H1 (cell line): Measurements from ENCODE around the gene S100A16. TPM values are rescaled to one million over a fixed set of nuclear protein-coding genes. Genes with fewer than 3 reads are reported as not detected.

ENCODE experiments used
- CTCF ChIA-PET: fragments of 300-600 bp; sonication (Branson Sonifier 250); formaldehyde crosslinking; loops from one replicate; lab custom pipeline; 2021; ENCODE audit not compliant: partially characterized antibody; lab: Charles Lee
- POLR2A ChIA-PET: fragments of 300-600 bp; sonication (Branson Sonifier 250); formaldehyde crosslinking; loops from one replicate; lab custom pipeline; 2021; ENCODE audit warnings: inconsistent platforms; ENCODE audit not compliant: partially characterized antibody; lab: Charles Lee
- DNase-seq, 2 experiments: peaks; one replicate each; pipeline versions ENCODE4 v3.0.0 to v3.0.0-alpha.2; 2010 to 2022; ENCODE audit warnings: low spot score in 2 of 2, low read depth in 1 of 2, mixed read lengths in 1 of 2
- FAIRE-seq: peaks from 2 replicates; lab custom pipeline; 2011; peaks lifted over from hg19 to GRCh38; lab: Jason Lieb, UNC
- H2AFZ ChIP-seq: 2 replicates; pipeline ENCODE4 v1.8.1; 2012; ENCODE audit warnings: low read length, inconsistent platforms
- H2AK5ac ChIP-seq: 2 replicates; pipeline ENCODE4 v1.6.1; 2013; ENCODE audit warnings: low read depth, low read length
- H2BK120ac ChIP-seq: replicated peaks from 2 replicates; pipeline ENCODE3; 2013; ENCODE audit warnings: low read depth, low read length, inconsistent platforms
- H2BK12ac ChIP-seq: 2 replicates; pipeline ENCODE4 v1.6.1; 2013; ENCODE audit warnings: low read depth, low read length
- H2BK15ac ChIP-seq: 2 replicates; pipeline ENCODE4 v1.6.1; 2013; ENCODE audit warnings: low read length
- H2BK20ac ChIP-seq: 2 replicates; pipeline ENCODE4 v1.6.1; 2013; ENCODE audit warnings: low read length
- H2BK5ac ChIP-seq: 2 replicates; pipeline ENCODE4 v1.6.1; 2013; ENCODE audit warnings: low read depth, low read length
- H3K14ac ChIP-seq: 2 replicates; pipeline ENCODE4 v1.6.1; 2013; ENCODE audit warnings: inconsistent platforms; ENCODE audit not compliant: insufficient read length
- H3K18ac ChIP-seq: 2 replicates; pipeline ENCODE4 v1.6.1; 2013; ENCODE audit warnings: low read length; ENCODE audit errors: extremely low read depth
- H3K23ac ChIP-seq: 2 replicates; pipeline ENCODE4 v1.6.1; 2013; ENCODE audit warnings: inconsistent platforms; ENCODE audit not compliant: insufficient read length
- H3K23me2 ChIP-seq: 2 replicates; pipeline ENCODE4 v1.6.1; 2013; ENCODE audit warnings: low read depth, low read length
- H3K27ac ChIP-seq: 2 replicates; pipeline ENCODE4 v1.6.1; 2011; ENCODE audit warnings: low read depth, low read length, inconsistent platforms
- H3K27me3 ChIP-seq, 4 experiments: replicated peaks in 1 of 4; 1 replicate in 1 of 4; 2 replicates in 3 of 4; pipeline versions ENCODE4 v1.6.1 to v1.8.1; 2011 to 2013; ENCODE audit warnings: low read length in 3 of 4, mild to moderate bottlenecking in 3 of 4, inconsistent platforms in 2 of 4, mixed read lengths in 2 of 4, moderate library complexity in 1 of 4; ENCODE audit not compliant: control insufficient read depth in 3 of 4, insufficient read depth in 3 of 4; ENCODE audit errors: extremely low read depth in 1 of 4
- H3K36me3 ChIP-seq, 4 experiments: 2 replicates each; pipeline versions ENCODE4 v1.6.1 to v1.8.1; 2011 to 2013; ENCODE audit warnings: mild to moderate bottlenecking in 4 of 4, low read length in 3 of 4, moderate library complexity in 2 of 4, control low read depth in 1 of 4, inconsistent platforms in 1 of 4; ENCODE audit not compliant: insufficient read depth in 4 of 4, control insufficient read depth in 2 of 4
- H3K4ac ChIP-seq: replicated peaks from 2 replicates; pipeline ENCODE3; 2013; ENCODE audit warnings: low read length, low read depth, mixed read lengths, inconsistent platforms; ENCODE audit not compliant: insufficient read length
- H3K4me1 ChIP-seq, 4 experiments: replicated peaks in 1 of 4; 1 replicate in 1 of 4; 2 replicates in 3 of 4; pipeline versions ENCODE4 v1.6.1 to v1.8.1; 2011 to 2013; ENCODE audit warnings: low read length in 3 of 4, inconsistent platforms in 2 of 4, mixed read lengths in 1 of 4; ENCODE audit not compliant: insufficient read depth in 4 of 4, control insufficient read depth in 3 of 4
- H3K4me2 ChIP-seq, 2 experiments: 2 replicates each; pipeline versions ENCODE4 v1.6.1 to v1.8.1; 2011 to 2013; ENCODE audit warnings: low read depth in 2 of 2, low read length in 2 of 2, control low read depth in 1 of 2, inconsistent platforms in 1 of 2, mild to moderate bottlenecking in 1 of 2; ENCODE audit not compliant: insufficient read depth in 1 of 2
- H3K4me3 ChIP-seq, 4 experiments: fragments of 200-600, 300-600 bp in 1 of 4; sonication (generic), shearing (Covaris generic), sonication (Bioruptor Twin) in 1 of 4; 2 replicates each; pipeline versions ENCODE4 v1.5.1 to v1.8.1; 2011 to 2016; ENCODE audit warnings: low read length in 4 of 4, low read depth in 3 of 4, control low read depth in 2 of 4, inconsistent platforms in 2 of 4, mild to moderate bottlenecking in 2 of 4, mixed read lengths in 1 of 4, moderate library complexity in 1 of 4; ENCODE audit not compliant: insufficient read depth in 2 of 4; ENCODE audit errors: extremely low read depth in 1 of 4
- H3K56ac ChIP-seq: replicated peaks from 2 replicates; pipeline ENCODE3; 2013; ENCODE audit warnings: low read depth, mild to moderate bottlenecking, mixed read lengths, low read length, inconsistent platforms; ENCODE audit not compliant: insufficient read length
- H3K79me1 ChIP-seq: 2 replicates; pipeline ENCODE4 v1.6.1; 2013; ENCODE audit warnings: low read depth, low read length, control low read depth
- H3K79me2 ChIP-seq, 2 experiments: 2 replicates each; pipeline versions ENCODE4 v1.6.1 to v1.8.1; 2012 to 2013; ENCODE audit warnings: low read length in 2 of 2, mild to moderate bottlenecking in 2 of 2, inconsistent platforms in 1 of 2; ENCODE audit not compliant: insufficient read depth in 2 of 2, control insufficient read depth in 1 of 2
- H3K9ac ChIP-seq, 4 experiments: replicated peaks in 1 of 4; 1 replicate in 1 of 4; 2 replicates in 3 of 4; pipeline versions ENCODE4 v1.6.1 to v1.8.1; 2011 to 2013; ENCODE audit warnings: low read depth in 3 of 4, low read length in 3 of 4, control low read depth in 2 of 4, mild to moderate bottlenecking in 2 of 4, moderate library complexity in 2 of 4, inconsistent platforms in 1 of 4; ENCODE audit errors: extremely low read depth in 1 of 4
- H3K9me3 ChIP-seq, 2 experiments: 2 replicates each; pipeline versions ENCODE4 v1.6.1 to v1.8.1; 2012 to 2013; ENCODE audit warnings: mild to moderate bottlenecking in 2 of 2, moderate library complexity in 2 of 2, control low read depth in 1 of 2, inconsistent platforms in 1 of 2, low read depth in 1 of 2, low read length in 1 of 2, mixed read lengths in 1 of 2; ENCODE audit not compliant: insufficient read depth in 2 of 2
- H4K20me1 ChIP-seq, 2 experiments: replicated peaks in 1 of 2; 2 replicates each; pipeline versions ENCODE3 to v1.8.1; 2011 to 2013; ENCODE audit warnings: inconsistent platforms in 2 of 2, low read length in 2 of 2, mild to moderate bottlenecking in 1 of 2; ENCODE audit not compliant: insufficient read depth in 2 of 2, control insufficient read depth in 1 of 2
- H4K5ac ChIP-seq: 2 replicates; pipeline ENCODE4 v1.6.1; 2013; ENCODE audit warnings: low read length, low read depth, mixed read lengths, inconsistent platforms; ENCODE audit not compliant: insufficient read length
- H4K8ac ChIP-seq: 2 replicates; pipeline ENCODE4 v1.8.0; 2013; ENCODE audit warnings: mild to moderate bottlenecking, moderate library complexity, low read length, inconsistent platforms; ENCODE audit not compliant: insufficient read depth; ENCODE audit errors: extremely low read depth
- H4K91ac ChIP-seq: replicated peaks from 2 replicates; pipeline ENCODE3; 2013; ENCODE audit warnings: low read length, mixed read lengths, inconsistent platforms; ENCODE audit not compliant: insufficient read length
- BACH1 ChIP-seq: IDR thresholded peaks from 2 replicates; pipeline ENCODE4 v1.6.1; 2012; ENCODE audit warnings: low read length, improper control_type of control experiment
- BCL11A ChIP-seq, 2 experiments: IDR thresholded peaks; one replicate each; pipeline ENCODE4 v1.6.1; 2011; ENCODE audit warnings: low read depth in 2 of 2, low read length in 2 of 2, mild to moderate bottlenecking in 2 of 2
- FOSL1 ChIP-seq: IDR thresholded peaks from 2 replicates; pipeline ENCODE4 v1.6.1; 2011; ENCODE audit warnings: mild to moderate bottlenecking, low read depth, low read length, moderate library complexity; ENCODE audit not compliant: insufficient read depth
- JUN ChIP-seq: IDR thresholded peaks from 2 replicates; pipeline ENCODE4 v1.6.1; 2011; ENCODE audit warnings: low read depth, mild to moderate bottlenecking, improper control_type of control experiment, low read length
- MAFK ChIP-seq: IDR thresholded peaks from 2 replicates; pipeline ENCODE4 v1.6.1; 2012; ENCODE audit warnings: low read depth, mild to moderate bottlenecking, improper control_type of control experiment, low read length
- NRF1 ChIP-seq: IDR thresholded peaks from 2 replicates; pipeline ENCODE4 v1.6.1; 2011; ENCODE audit warnings: mild to moderate bottlenecking, low read depth, low read length, improper control_type of control experiment
- RBBP5 ChIP-seq: IDR thresholded peaks from 2 replicates; pipeline ENCODE4 v1.7.1; 2012; ENCODE audit warnings: low read depth, mild to moderate bottlenecking, inconsistent platforms, low read length, moderate library complexity, borderline replicate concordance
- SP1 ChIP-seq: IDR thresholded peaks from 2 replicates; pipeline ENCODE4 v1.6.1; 2011; ENCODE audit warnings: low read depth, low read length
- TAF1 ChIP-seq: IDR thresholded peaks from 2 replicates; pipeline ENCODE4 v1.6.1; 2011; ENCODE audit warnings: mild to moderate bottlenecking, low read depth, low read length
- YY1 ChIP-seq: IDR thresholded peaks from 2 replicates; pipeline ENCODE4 v1.6.1; 2011; ENCODE audit warnings: low read depth, mild to moderate bottlenecking, low read length
- WGBS, 2 experiments: shearing (Covaris generic) in 1 of 2; methylation state at CpG; one replicate each; pipeline versions ENCODE4 v1.1.6 to v1.1.7; 2013 to 2015; ENCODE audit warnings: low lambda C conversion rate in 2 of 2, mixed read lengths in 2 of 2, inconsistent platforms in 1 of 2, low coverage in 1 of 2, missing lambda C conversion rate in 1 of 2; ENCODE audit not compliant: insufficient replicate concordance in 2 of 2, insufficient coverage in 1 of 2, insufficient read length in 1 of 2; ENCODE audit errors: extremely low coverage in 1 of 2, missing lambda C conversion rate in 1 of 2; 5-methylcytosine and 5-hydroxymethylcytosine counted together
- polyA plus RNA-seq, 7 experiments: library from polyadenylated mRNA; depleted of rRNA in 3 of 7; stranded (reverse) in 5 of 7; unstranded in 2 of 7; fragments of >200 nt in 5 of 7; fragments of 200-250 nt in 2 of 7; gene quantifications; 1 replicate in 5 of 7; 2 replicates in 1 of 7; 4 replicates in 1 of 7; pipeline versions ENCODE4 v1.2.1 to v1.2.3, GENCODE V29; 2011 to 2013; ENCODE audit warnings: missing spikeins in 2 of 7, mixed read lengths in 2 of 7
- total RNA-seq: library from RNA; stranded (reverse); fragmentation: NEBNext Ultra II Directional; extraction: Animal tissue kit (Norgen Biotek cat#: 25700); gene quantifications from 2 replicates; pipeline ENCODE4 v1.2.1, GENCODE V29; 2021

Gene S100A16
- total and polyA plus RNA-seq, 2 of the 8 experiments (the other 6 are each of a cell fraction or from before 2014, with no cell fraction given), result 14.9 to 61.4 TPM

GRCh38 chr1:153566414-153567371 is 46.2 kb downstream of the S100A16 start:
- no peak overlapping the region for H3K27ac ChIP-seq
- peak; percentile 43; the same call in 1 of the 2 replicates for TF ChIP-seq SP1
- TF ChIP-seq JUN, result peak; percentile 96
- no peak for TF ChIP-seq NRF1
- TF ChIP-seq RBBP5, result peak; percentile 30; the same call in 1 of the 2 replicates
- 0 out of 2 replicates have a peak, but pooled peaks have one; percentile 5 for TF ChIP-seq FOSL1
- TF ChIP-seq YY1, result 0 out of 2 replicates have a peak, but pooled peaks have one; percentile 9
- peak; percentile 67; the same call in 1 of the 2 replicates for TF ChIP-seq MAFK
- no peak for TF ChIP-seq BCL11A (IDR thresholded peaks at IDR 0.05; ENCODE audit: low read depth in 2 of 2, low read length in 2 of 2)
- TF ChIP-seq TAF1, result 0 out of 2 replicates have a peak, but pooled peaks have one; percentile 18
- peak; percentile 48; the same call in 1 of the 2 replicates for TF ChIP-seq BACH1

More at GRCh38 chr1:153566414-153567371, 46.2 kb downstream of the S100A16 start:
- H3K79me1 ChIP-seq, result no peaks in the 10 kb centered on the region
- peaks cover 11 to 26% (median 20%) of the 10 kb centered on the region in 4 experiments for H3K4me1 ChIP-seq
- H3K18ac ChIP-seq, result peak overlapping the region; percentile 64
- H4K91ac ChIP-seq, result peak overlapping the region; percentile 96
- H3K9me3 ChIP-seq, result no peaks in the 10 kb centered on the region
- peak overlapping the region; percentile 5 to 37; a peak in 3 of 4 replicates for H3K4me2 ChIP-seq
- peak overlapping the region; percentile 64; the same call in 1 of the 2 replicates for H4K8ac ChIP-seq
- H4K5ac ChIP-seq, result peak overlapping the region; percentile 34
- peak overlapping the region; percentile 88 for H3K56ac ChIP-seq
- H3K14ac ChIP-seq, result no peak overlapping the region
- POLR2A ChIA-PET, result interaction anchor here (0.7 to 1.6 kb wide), 12 partner anchors 10 to 82 kb away, joined by 3 to 7 read pairs (median 4); partner anchors contain the start of genes CHTOP, S100A13, S100A16 and S100A4
- H3K23me2 ChIP-seq, result peaks cover 2% of the 10 kb centered on the region
- CTCF ChIA-PET, result interaction anchor here (0.6 to 4.4 kb wide), 19 partner anchors 14 to 214 kb away, joined by 3 to 20 read pairs (median 5); partner anchors contain the start of genes S100A14, S100A4, S100A5 and S100A6
- no peaks in the 10 kb centered on the region for H3K79me2 ChIP-seq
- H3K4ac ChIP-seq, result peak overlapping the region; percentile 88
- DNase-seq (peak; percentile 76 to 90), FAIRE-seq (no peak)
- peak overlapping the region in 2 of 4 experiments; percentile 26 to 36; a peak in 3 of 7 replicates for H3K9ac ChIP-seq
- peak overlapping the region; percentile 83; the same call in 1 of the 2 replicates for H2BK20ac ChIP-seq
- no peak overlapping the region for H3K23ac ChIP-seq
- WGBS, 2 experiments, result 48% methylated on average over 16 of the region's 16 CpGs; no CpG with 5 or more reads in 1 of the 2 experiments
- H2BK5ac ChIP-seq, result peak overlapping the region; percentile 97; the same call in 1 of the 2 replicates
- H3K36me3 ChIP-seq, result no peaks in the 10 kb centered on the region
- H2BK15ac ChIP-seq, result peak overlapping the region; percentile 95; the same call in 1 of the 2 replicates
- no peak overlapping the region for H2AFZ ChIP-seq
- H3K4me3 ChIP-seq, result no peak overlapping the region
- H2BK12ac ChIP-seq, result peak overlapping the region; percentile 99
- 0 out of 7 replicates have a peak, but pooled peaks cover 0 to 4% (median 0%) of the 10 kb centered on the region in 4 experiments for H3K27me3 ChIP-seq
- H4K20me1 ChIP-seq, result no peaks in the 10 kb centered on the region
- H2AK5ac ChIP-seq, result peak overlapping the region; percentile 96
- H2BK120ac ChIP-seq, result peak overlapping the region; percentile 96
